Adrenal gland (tissue), 12 donors: ENCODE measurements around the gene MAP7. TPM values are rescaled to one million over a fixed set of nuclear protein-coding genes. Genes with fewer than 3 reads are reported as not detected.

ENCODE experiments used
- DNase-seq, 7 donors: peaks; one replicate each; pipeline ENCODE4 v3.0.0-alpha.2; 2019 to 2020
- H3K27ac ChIP-seq, 5 donors: fragments of 200-600 bp; sonication (generic) in 4 of 5; 1 replicate in 3 of 5; 2 replicates in 2 of 5; pipeline versions ENCODE4 v1.5.1 to v1.8.0; 2016 to 2020; ENCODE audit warnings: mild to moderate bottlenecking in 1 of 5
- H3K27me3 ChIP-seq: fragments of 200-600 bp; 2 replicates; pipeline ENCODE4 v1.8.0; 2021
- H3K36me3 ChIP-seq, 2 donors: fragments of 200-600 bp; replicated peaks in 1 of 2; 1 replicate in 1 of 2; 2 replicates in 1 of 2; pipeline versions ENCODE4 v1.5.1 to v1.8.0; 2018 to 2022
- H3K4me1 ChIP-seq, 2 donors: fragments of 200-600 bp; replicated peaks in 1 of 2; 1 replicate in 1 of 2; 2 replicates in 1 of 2; pipeline versions ENCODE4 v1.5.1 to v1.8.0; 2018 to 2021
- H3K4me3 ChIP-seq, 4 donors: fragments of 200-600 bp; sonication (generic) in 3 of 4; one replicate each; pipeline ENCODE4 v1.5.1; 2016 to 2018
- H3K9me3 ChIP-seq, 3 donors: fragments of 200-600 bp; sonication (generic) in 1 of 3; replicated peaks in 1 of 3; 1 replicate in 2 of 3; 2 replicates in 1 of 3; pipeline versions ENCODE4 v1.5.1 to v1.8.0; 2016 to 2021
- POLR2A ChIP-seq, 2 donors: fragments of 450-650 bp; IDR thresholded peaks; one replicate each; pipeline ENCODE4 v1.6.1; 2017; ENCODE audit warnings: antibody characterized with exemption in 2 of 2, mild to moderate bottlenecking in 2 of 2, moderate library complexity in 1 of 2
- WGBS, 4 donors: extraction: QIAGEN DNeasy Blood & Tissue Kit in 2 of 4; methylation state at CpG; one replicate each; pipeline versions ENCODE4 v1.1.5 to v1.1.7; 2013 to 2017; 5-methylcytosine and 5-hydroxymethylcytosine counted together
- intact Hi-C, 2 donors: fragments of 100-400 bp; cut with DNase I; formaldehyde crosslinking; loops; one replicate each; pipeline versions ENCODE4 v1.14.1 to v1.15.0; 2022 to 2023
- polyA plus RNA-seq, 3 donors: library from polyadenylated mRNA; stranded (reverse); fragments of 200-250 nt in 2 of 3; fragments of 350-450 nt in 1 of 3; fragmentation: Illumina TruSeq in 1 of 3; extraction: RNeasy Lipid Tissue Mini Kit (QIAGEN cat#74804) in 1 of 3; gene quantifications; one replicate each; pipeline ENCODE4 v1.2.3, GENCODE V29; 2013 to 2014
- total RNA-seq, 9 donors: library from RNA; depleted of rRNA in 4 of 9; stranded (reverse); fragments of >200 nt in 4 of 9; fragments of 120-200 nt in 1 of 9; fragmentation: NEBNext Ultra II Directional in 1 of 9; extraction: Animal tissue kit (Norgen Biotek cat#: 25700) in 1 of 9; gene quantifications; one replicate each; pipeline versions ENCODE4 v1.1.0 to v1.2.4, GENCODE V29; 2013 to 2023
- TF ChIP-seq, protein P1 (sequence below), 6 experiments: fragments of 450-650 bp in 4 of 6; fragments of 200-600 bp in 2 of 6; sonication (generic) in 1 of 6; IDR thresholded peaks; 1 replicate in 5 of 6; 2 replicates in 1 of 6; pipeline versions ENCODE4 v1.5.1 to v1.8.0; 2016 to 2021; ENCODE audit warnings: antibody characterized with exemption in 6 of 6, mild to moderate bottlenecking in 2 of 6, moderate library complexity in 1 of 6
- donor health status: healthy with polysubstance abuse.
- donor health status: Bipolar disorder and iron deficiency.
- donor health status: DM: yes; HTN: yes; CAD: no.
- donor health status: DM: no; HTN: no; CAD: no.
- donor health status: DM: no; HTN: no; CAD: no.
- donor health status: DM: yes; HTN: yes; CAD: no.

The MAP7 gene
- total and polyA plus RNA-seq, 12 donors: 4.7 to 31.6 (median 11.3) TPM

DNA sequence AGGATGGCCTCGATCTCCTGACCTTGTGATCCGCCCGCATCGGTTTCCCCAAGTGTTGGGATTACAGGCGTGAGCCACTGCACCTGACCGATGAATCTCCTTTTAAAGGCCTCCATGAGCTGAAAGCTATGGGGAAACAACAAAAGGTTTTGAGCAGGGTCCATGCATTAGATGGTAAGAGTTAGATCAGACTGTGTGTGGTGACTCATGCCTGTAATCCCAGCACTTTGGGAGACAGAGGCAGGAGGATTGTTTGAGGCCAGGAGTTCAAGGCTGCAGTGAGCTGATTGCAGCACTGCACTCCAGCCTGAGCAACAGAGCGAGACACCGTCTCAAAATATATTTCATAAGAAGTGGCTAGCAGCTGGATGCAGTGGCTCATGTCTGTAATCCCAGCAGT lies 219.6 kb downstream of the MAP7 start:
- Histone ChIP-seq H3K4me3 (no peak overlapping the region), H3K27me3 (no peaks in the 10 kb centered on the region), H3K36me3 (no peaks in the 10 kb centered on the region), H3K4me1 (no peaks in the 10 kb centered on the region), H3K27ac (no peak overlapping the region), H3K9me3 (no peaks in the 10 kb centered on the region)
- no peak for DNase-seq
- no peak for TF ChIP-seq POLR2A (IDR thresholded peaks at IDR 0.05)
- TF ChIP-seq, protein P1, sequence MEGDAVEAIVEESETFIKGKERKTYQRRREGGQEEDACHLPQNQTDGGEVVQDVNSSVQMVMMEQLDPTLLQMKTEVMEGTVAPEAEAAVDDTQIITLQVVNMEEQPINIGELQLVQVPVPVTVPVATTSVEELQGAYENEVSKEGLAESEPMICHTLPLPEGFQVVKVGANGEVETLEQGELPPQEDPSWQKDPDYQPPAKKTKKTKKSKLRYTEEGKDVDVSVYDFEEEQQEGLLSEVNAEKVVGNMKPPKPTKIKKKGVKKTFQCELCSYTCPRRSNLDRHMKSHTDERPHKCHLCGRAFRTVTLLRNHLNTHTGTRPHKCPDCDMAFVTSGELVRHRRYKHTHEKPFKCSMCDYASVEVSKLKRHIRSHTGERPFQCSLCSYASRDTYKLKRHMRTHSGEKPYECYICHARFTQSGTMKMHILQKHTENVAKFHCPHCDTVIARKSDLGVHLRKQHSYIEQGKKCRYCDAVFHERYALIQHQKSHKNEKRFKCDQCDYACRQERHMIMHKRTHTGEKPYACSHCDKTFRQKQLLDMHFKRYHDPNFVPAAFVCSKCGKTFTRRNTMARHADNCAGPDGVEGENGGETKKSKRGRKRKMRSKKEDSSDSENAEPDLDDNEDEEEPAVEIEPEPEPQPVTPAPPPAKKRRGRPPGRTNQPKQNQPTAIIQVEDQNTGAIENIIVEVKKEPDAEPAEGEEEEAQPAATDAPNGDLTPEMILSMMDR (IDR thresholded peaks at IDR 0.05): no peak
- intact Hi-C loops: no loop called here
- 87 to 90% (median 88%) methylated on average over 8 of the region's 8 CpGs for whole genome bisulfite sequencing, 4 donors

DNA sequence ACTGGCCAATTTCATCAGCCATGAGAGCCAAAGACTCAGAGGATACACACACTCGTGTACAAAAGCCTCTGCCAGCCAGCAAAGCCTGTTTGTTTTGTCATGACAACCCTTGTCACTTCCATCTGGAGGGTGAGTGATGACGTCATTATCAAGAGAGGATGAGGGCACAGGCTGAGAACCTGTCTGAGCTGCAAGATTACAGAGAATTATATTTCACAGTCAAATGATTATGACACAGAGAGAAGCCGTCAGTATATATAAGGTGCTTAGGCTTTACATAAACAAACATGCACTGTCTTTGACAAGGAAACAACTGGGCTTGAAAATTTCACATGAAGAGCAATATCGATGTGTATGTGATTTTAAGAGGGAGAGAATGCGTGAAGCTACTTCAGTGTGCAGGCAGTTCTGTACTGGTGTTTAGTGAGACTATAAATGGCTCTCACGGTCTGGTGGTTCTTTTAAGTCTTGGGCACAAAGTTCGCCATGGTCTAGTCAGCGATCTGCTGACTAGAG lies 224.1 kb downstream of the MAP7 start:
- no peak overlapping the region for H3K4me3 ChIP-seq
- no peaks in the 10 kb centered on the region for H3K36me3 ChIP-seq
- H3K9me3 ChIP-seq: no peaks in the 10 kb centered on the region
- peak overlapping the region in 1 of 5 donors; percentile 67 for H3K27ac ChIP-seq
- 73 to 79% (median 78%) methylated on average over 8 of the region's 8 CpGs for WGBS, 4 donors
- H3K4me1 ChIP-seq: no peaks in the 10 kb centered on the region
- H3K27me3 ChIP-seq: no peaks in the 10 kb centered on the region
- DNase-seq: peak in 1 of 7 donors; percentile 80
- TF ChIP-seq POLR2A (IDR thresholded peaks at IDR 0.05): no peak
- TF ChIP-seq, protein P1 (IDR thresholded peaks at IDR 0.05): no peak
- intact Hi-C loops: no loop called here

DNA sequence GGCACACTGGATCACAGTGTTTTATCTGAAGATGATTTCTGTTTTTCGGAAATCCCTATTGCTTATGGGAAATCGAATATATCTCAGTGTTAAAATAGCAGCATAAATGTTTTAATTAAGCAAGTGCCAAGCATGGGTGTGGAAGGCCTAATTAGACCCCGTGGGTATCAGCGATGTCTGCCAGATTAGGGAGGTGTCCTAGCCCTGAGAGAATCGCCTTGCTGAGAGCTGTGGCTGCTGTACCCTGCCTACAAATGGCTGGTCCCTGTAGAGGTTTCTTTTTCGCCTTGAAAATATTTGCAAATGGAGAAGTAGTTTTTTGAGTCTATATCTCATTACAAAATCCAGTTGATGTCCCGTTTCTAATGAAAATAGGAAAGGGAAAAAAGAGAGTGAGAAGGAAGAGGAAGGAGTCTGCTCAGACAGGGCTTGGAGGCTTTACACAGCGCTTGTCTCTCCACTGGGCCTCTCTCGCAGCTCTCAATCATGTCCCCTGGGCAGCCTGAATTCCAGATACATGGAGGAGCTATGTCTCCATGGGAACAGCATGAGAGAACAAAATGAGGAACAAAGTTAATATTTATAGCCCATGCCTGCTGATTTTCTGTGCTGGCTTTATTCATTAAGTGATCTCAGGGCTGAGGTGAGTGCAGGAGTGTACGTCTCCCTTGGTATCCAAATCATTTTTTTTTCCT lies 225.4 kb downstream of the MAP7 start:
- Histone ChIP-seq H3K4me3 (no peak overlapping the region), H3K4me1 (no peaks in the 10 kb centered on the region), H3K27me3 (no peaks in the 10 kb centered on the region), H3K27ac (peak overlapping the region in 1 of 5 donors; percentile 67), H3K36me3 (no peaks in the 10 kb centered on the region), H3K9me3 (no peaks in the 10 kb centered on the region)
- WGBS, 4 donors: 71 to 74% (median 72%) methylated on average over 10 of the region's 10 CpGs
- no peak for TF ChIP-seq POLR2A (IDR thresholded peaks at IDR 0.05)
- TF ChIP-seq, protein P1 (IDR thresholded peaks at IDR 0.05): no peak
- intact Hi-C loops: no loop called here
- DNase-seq: peak in 1 of 7 donors; percentile 77

DNA sequence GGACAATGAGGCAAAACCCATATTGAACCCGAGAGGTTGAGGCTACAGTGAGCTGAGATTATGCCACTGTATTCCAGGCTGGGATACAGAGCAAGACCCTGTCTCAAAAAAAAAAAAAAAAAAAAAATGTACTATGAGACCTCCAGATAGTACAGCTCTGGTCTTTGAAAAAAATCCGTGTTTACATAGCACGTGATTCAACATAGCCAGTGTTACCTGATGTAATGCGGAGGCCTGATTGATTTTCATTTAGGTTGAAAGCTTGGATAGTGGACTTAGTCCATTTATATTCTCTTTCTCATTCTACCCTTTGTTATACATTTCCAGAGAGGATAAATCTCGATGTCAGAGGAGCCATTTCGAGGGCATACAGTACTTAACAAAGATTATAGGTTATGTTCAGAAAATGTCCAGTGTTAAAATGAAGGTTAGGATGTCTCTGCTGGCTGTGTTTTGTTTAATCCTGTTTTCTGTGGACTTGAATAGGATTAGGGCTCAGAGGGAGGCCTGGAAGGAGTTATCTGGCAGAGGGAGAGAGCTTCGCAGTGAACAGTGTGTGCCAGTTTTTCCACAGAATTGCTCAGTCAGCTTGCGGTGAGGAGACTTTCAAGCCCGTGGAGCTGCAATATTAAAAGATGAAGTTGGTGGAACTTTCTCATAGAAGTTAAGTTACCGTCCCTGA lies 226.7 kb downstream of the MAP7 start:
- WGBS, 4 donors: 78 to 88% (median 83%) methylated on average over 10 of the region's 10 CpGs
- Histone ChIP-seq H3K36me3 (no peaks in the 10 kb centered on the region), H3K9me3 (no peaks in the 10 kb centered on the region), H3K27ac (peak overlapping the region in 1 of 5 donors; percentile 67), H3K4me1 (no peaks in the 10 kb centered on the region), H3K27me3 (no peaks in the 10 kb centered on the region), H3K4me3 (no peak overlapping the region)
- TF ChIP-seq, protein P1 (IDR thresholded peaks at IDR 0.05): no peak
- no peak for TF ChIP-seq POLR2A (IDR thresholded peaks at IDR 0.05)
- intact Hi-C loops: no loop called here
- peak in 1 of 7 donors; percentile 65 for DNase-seq
